Ovary (tissue), 3 donors: ENCODE data around the gene FANCM.

ENCODE experiments used
- CTCF ChIP-seq, 3 donors: fragments of 450-650 bp in 2 of 3; fragments of 200-600 bp in 1 of 3; IDR thresholded peaks; one replicate each; pipeline versions ENCODE4 v1.5.1 to v1.8.0; 2016 to 2022; ENCODE audit warnings: antibody characterized with exemption in 3 of 3, mild to moderate bottlenecking in 1 of 3
- EP300 ChIP-seq: sonication (generic); formaldehyde crosslinking; IDR thresholded peaks from one replicate; pipeline ENCODE4 v1.6.1; 2017; ENCODE audit warnings: antibody characterized with exemption
- POLR2A ChIP-seq: fragments of 450-650 bp; IDR thresholded peaks from one replicate; pipeline ENCODE4 v1.6.1; 2017; ENCODE audit warnings: antibody characterized with exemption, mild to moderate bottlenecking, moderate library complexity
- donor health status: DM: no; HTN: no; CAD: no.

- TF ChIP-seq CTCF (IDR thresholded peaks at IDR 0.05) (no peak), POLR2A (no peak), EP300 (no peak)
Observed at GRCh38 chr14:45238988-45239387, 103.3 kb downstream of the FANCM start.
